ENCODE measurements around the gene NHERF1.

- TF ChIP-seq REST (IDR thresholded peaks at IDR 0.05; ENCODE audit: low read depth) (no peak), YY1 (IDR thresholded peaks at IDR 0.05; ENCODE audit: low read depth) (no peak), EP300 (IDR thresholded peaks at IDR 0.05; ENCODE audit: borderline replicate concordance) (no peak), EGR1 (IDR thresholded peaks at IDR 0.05) (no peak), TEAD4 (IDR thresholded peaks at IDR 0.05) (no peak), RAD21 (IDR thresholded peaks at IDR 0.05; ENCODE audit: low read depth) (no peak), TCF12 (IDR thresholded peaks at IDR 0.05; ENCODE audit: low read depth) (no peak), CREB1 (IDR thresholded peaks at IDR 0.05; ENCODE audit: low read depth) (no peak), CEBPB (IDR thresholded peaks at IDR 0.05) (no peak), USF1 (IDR thresholded peaks at IDR 0.05) (no peak), TAF1 (IDR thresholded peaks at IDR 0.05; ENCODE audit: low read depth) (no peak)
- TF ChIP-seq, protein P1, sequence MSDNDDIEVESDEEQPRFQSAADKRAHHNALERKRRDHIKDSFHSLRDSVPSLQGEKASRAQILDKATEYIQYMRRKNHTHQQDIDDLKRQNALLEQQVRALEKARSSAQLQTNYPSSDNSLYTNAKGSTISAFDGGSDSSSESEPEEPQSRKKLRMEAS (IDR thresholded peaks at IDR 0.05), result no peak
Observed at GRCh38 chr17:74728033-74728701, 20.3 kb upstream of the NHERF1 start.
